Stomach (tissue), 9 donors: ENCODE data around the gene VWA8. TPM values are rescaled to one million over a fixed set of nuclear protein-coding genes. Genes with fewer than 3 reads are reported as not detected.

Experiments used
- DNase-seq, 2 donors: peaks; one replicate each; pipeline versions ENCODE4 v3.0.0 to v3.0.0-alpha.2; 2013 to 2019
- H3K27ac ChIP-seq, 5 donors: fragments of 200-600 bp in 4 of 5; sonication (generic) in 4 of 5; one replicate each; pipeline ENCODE4 v1.5.1; 2013 to 2019; ENCODE audit warnings: mild to moderate bottlenecking in 1 of 5, moderate library complexity in 1 of 5
- H3K27me3 ChIP-seq, 3 donors: fragments of 200-600 bp; sonication (generic); one replicate each; pipeline ENCODE4 v1.5.1; 2017 to 2019; ENCODE audit warnings: mixed run types in 1 of 3
- H3K36me3 ChIP-seq, 4 donors: fragments of 200-600 bp; sonication (generic); 1 replicate in 3 of 4; 2 replicates in 1 of 4; pipeline ENCODE4 v1.5.1; 2016 to 2019
- H3K4me1 ChIP-seq, 4 donors: fragments of 200-600 bp; sonication (generic); one replicate each; pipeline ENCODE4 v1.5.1; 2016 to 2019
- H3K4me3 ChIP-seq, 4 donors: fragments of 200-600 bp; sonication (generic) in 3 of 4; one replicate each; pipeline ENCODE4 v1.5.1; 2016 to 2019; ENCODE audit warnings: mild to moderate bottlenecking in 1 of 4
- H3K9me3 ChIP-seq, 4 donors: fragments of 200-600 bp; sonication (generic); one replicate each; pipeline ENCODE4 v1.5.1; 2016 to 2019
- EP300 ChIP-seq: sonication (generic); formaldehyde crosslinking; IDR thresholded peaks from one replicate; pipeline ENCODE4 v1.6.1; 2017; ENCODE audit warnings: antibody characterized with exemption
- POLR2A ChIP-seq, 4 donors: fragments of 450-650 bp; IDR thresholded peaks; one replicate each; pipeline ENCODE4 v1.6.1; 2016; ENCODE audit warnings: antibody characterized with exemption in 4 of 4, control low read depth in 2 of 4, mild to moderate bottlenecking in 1 of 4, moderate library complexity in 1 of 4
- POLR2AphosphoS5 ChIP-seq, 3 donors: sonication (generic); formaldehyde crosslinking; IDR thresholded peaks; one replicate each; pipeline ENCODE4 v1.6.1; 2016; ENCODE audit warnings: antibody characterized with exemption in 3 of 3
- WGBS, 5 donors: extraction: QIAGEN DNeasy Blood & Tissue Kit in 3 of 5; methylation state at CpG; one replicate each; pipeline versions ENCODE4 v1.1.5 to v1.1.7; 2013 to 2018; 5-methylcytosine and 5-hydroxymethylcytosine counted together
- intact Hi-C: fragments of 100-400 bp; cut with DNase I; formaldehyde crosslinking; loops from one replicate; pipeline ENCODE4 v1.15.1; 2023; ENCODE audit warnings: low total_unique reads
- polyA plus RNA-seq, 3 donors: library from polyadenylated mRNA; stranded (reverse); fragments of 200-250 nt; gene quantifications; one replicate each; pipeline ENCODE4 v1.2.3, GENCODE V29; 2013
- total RNA-seq, 5 donors: library from RNA; depleted of rRNA; stranded (reverse); fragments of >200 nt; gene quantifications; one replicate each; pipeline versions ENCODE4 v1.1.0 to v1.2.3, GENCODE V29; 2014 to 2016
- TF ChIP-seq, protein P1 (sequence below), 7 experiments: fragments of 450-650 bp in 4 of 7; fragments of 200-600 bp in 3 of 7; sonication (generic) in 3 of 7; IDR thresholded peaks; one replicate each; pipeline ENCODE4 v1.5.1; 2016 to 2019; ENCODE audit warnings: antibody characterized with exemption in 7 of 7, control low read depth in 2 of 7, mild to moderate bottlenecking in 1 of 7
- donor health status: healthy with polysubstance abuse.
- donor health status: Bipolar disorder and iron deficiency.
- donor health status: healthy.

The VWA8 gene
- total and polyA plus RNA-seq, 8 donors = 3.3 to 99.2 (median 25.4) TPM

DNA sequence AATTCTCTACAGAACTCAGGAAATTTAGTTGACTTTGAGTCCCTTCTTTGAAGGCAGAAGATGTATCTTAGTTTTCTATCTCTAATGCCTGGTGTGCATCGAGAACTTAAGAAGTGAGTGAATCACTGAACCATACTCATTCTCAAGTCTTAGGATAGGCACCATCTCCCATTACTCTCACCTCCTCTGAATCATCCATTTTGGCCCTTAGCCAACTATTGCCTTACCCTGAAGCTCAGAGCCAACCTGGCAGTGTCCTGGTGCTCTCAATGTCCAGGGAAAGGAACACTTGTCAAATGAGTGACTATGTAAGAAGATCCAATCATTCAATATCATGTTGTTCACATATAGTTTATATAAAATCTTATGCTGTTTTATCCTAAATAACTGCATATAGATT, 357.0 kb downstream of the VWA8 start:
- Histone ChIP-seq H3K9me3 (no peaks in the 10 kb centered on the region), H3K4me3 (no peak overlapping the region), H3K4me1 (peaks cover 0 to 10% (median 0%) of the 10 kb centered on the region in 4 donors), H3K27ac (no peak overlapping the region), H3K27me3 (no peaks in the 10 kb centered on the region), H3K36me3 (peaks cover 0 to 46% (median 29%) of the 10 kb centered on the region in 4 donors)
- 90 to 100% (median 93%) methylated on average over 1 of the region's 1 CpG for WGBS, 5 donors
- DNase-seq = no peak
- intact Hi-C loops = no loop called here
- TF ChIP-seq, protein P1, sequence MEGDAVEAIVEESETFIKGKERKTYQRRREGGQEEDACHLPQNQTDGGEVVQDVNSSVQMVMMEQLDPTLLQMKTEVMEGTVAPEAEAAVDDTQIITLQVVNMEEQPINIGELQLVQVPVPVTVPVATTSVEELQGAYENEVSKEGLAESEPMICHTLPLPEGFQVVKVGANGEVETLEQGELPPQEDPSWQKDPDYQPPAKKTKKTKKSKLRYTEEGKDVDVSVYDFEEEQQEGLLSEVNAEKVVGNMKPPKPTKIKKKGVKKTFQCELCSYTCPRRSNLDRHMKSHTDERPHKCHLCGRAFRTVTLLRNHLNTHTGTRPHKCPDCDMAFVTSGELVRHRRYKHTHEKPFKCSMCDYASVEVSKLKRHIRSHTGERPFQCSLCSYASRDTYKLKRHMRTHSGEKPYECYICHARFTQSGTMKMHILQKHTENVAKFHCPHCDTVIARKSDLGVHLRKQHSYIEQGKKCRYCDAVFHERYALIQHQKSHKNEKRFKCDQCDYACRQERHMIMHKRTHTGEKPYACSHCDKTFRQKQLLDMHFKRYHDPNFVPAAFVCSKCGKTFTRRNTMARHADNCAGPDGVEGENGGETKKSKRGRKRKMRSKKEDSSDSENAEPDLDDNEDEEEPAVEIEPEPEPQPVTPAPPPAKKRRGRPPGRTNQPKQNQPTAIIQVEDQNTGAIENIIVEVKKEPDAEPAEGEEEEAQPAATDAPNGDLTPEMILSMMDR (IDR thresholded peaks at IDR 0.05) = no peak
- TF ChIP-seq POLR2A (IDR thresholded peaks at IDR 0.05) (no peak), EP300 (no peak), POLR2AphosphoS5 (IDR thresholded peaks at IDR 0.05) (no peak)

DNA sequence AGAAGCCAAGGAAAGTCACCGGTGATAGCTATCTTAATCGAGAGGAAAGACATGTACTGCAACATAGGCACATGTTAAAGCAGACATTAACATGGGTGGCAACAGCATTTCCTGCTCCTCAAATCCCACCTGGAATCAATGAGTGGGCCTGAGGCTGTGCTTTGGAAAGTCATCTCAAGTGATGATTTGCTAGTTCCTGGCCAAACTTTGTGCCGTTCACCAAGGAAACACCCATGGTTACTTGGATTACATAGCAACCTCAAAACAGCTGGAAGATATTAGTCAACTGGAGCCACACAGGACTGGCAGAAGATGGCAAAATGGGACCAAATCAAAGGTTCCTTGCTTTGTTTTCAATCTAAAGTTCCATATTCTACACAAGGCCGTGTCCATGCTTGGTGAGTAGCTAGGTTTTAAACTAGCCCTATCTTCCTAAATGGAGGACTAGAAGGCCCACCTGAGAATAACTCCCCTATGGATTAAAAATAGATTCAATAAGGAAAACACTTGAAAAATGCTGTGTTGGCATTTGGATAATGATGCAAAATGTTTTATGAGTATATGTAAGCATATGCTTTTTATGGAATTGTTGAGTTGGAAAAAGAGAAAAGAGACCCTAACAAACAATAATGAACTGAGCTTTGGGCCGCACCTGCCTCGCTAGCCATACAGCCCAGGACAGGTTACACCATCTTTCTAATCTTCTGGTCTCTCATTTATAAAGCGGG, 359.0 kb downstream of the VWA8 start:
- no peaks in the 10 kb centered on the region for H3K27me3 ChIP-seq
- WGBS, 5 donors = 70 to 87% (median 75%) methylated on average over 7 of the region's 7 CpGs
- peaks cover 0 to 26% (median 15%) of the 10 kb centered on the region in 4 donors for H3K36me3 ChIP-seq
- intact Hi-C loops = no loop called here
- H3K4me3 ChIP-seq = no peak overlapping the region
- TF ChIP-seq POLR2AphosphoS5 (IDR thresholded peaks at IDR 0.05) (no peak), POLR2A (IDR thresholded peaks at IDR 0.05) (no peak), EP300 (no peak)
- TF ChIP-seq, protein P1 (IDR thresholded peaks at IDR 0.05) = no peak
- H3K4me1 ChIP-seq = peaks cover 0 to 12% (median 0%) of the 10 kb centered on the region in 4 donors
- DNase-seq = no peak
- no peaks in the 10 kb centered on the region for H3K9me3 ChIP-seq
- no peak overlapping the region for H3K27ac ChIP-seq

DNA sequence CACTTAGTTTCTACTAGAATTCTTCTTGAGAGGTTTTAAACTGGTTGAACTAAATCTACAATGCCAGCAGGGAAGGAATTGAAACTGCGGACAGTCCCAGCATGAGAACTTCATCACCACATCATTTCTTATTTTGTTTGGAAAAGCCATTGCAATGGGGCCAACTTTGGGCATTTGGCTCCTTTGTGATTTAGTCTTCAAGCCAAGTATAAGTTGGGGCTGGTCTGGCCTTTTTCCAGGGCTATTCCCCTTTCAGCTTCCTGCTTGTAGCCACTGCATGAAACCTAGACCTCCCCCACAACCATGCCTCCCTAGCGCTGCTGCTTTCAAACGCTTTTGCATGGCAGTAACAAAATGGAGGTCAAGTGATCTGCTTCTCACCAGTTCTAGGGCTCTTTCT, 361.3 kb downstream of the VWA8 start:
- Histone ChIP-seq H3K4me3 (no peak overlapping the region), H3K27ac (no peak overlapping the region), H3K4me1 (peaks cover 0 to 21% (median 12%) of the 10 kb centered on the region in 4 donors), H3K27me3 (no peaks in the 10 kb centered on the region), H3K36me3 (peaks cover 0 to 10% (median 5%) of the 10 kb centered on the region in 4 donors), H3K9me3 (no peaks in the 10 kb centered on the region)
- no peak for DNase-seq
- WGBS, 5 donors = 76 to 100% (median 96%) methylated on average over 3 of the region's 3 CpGs
- intact Hi-C loops = no loop called here
- no peak for TF ChIP-seq EP300
- TF ChIP-seq, protein P1 (IDR thresholded peaks at IDR 0.05) = no peak
- TF ChIP-seq POLR2A (IDR thresholded peaks at IDR 0.05) = no peak
- no peak for TF ChIP-seq POLR2AphosphoS5 (IDR thresholded peaks at IDR 0.05)

DNA sequence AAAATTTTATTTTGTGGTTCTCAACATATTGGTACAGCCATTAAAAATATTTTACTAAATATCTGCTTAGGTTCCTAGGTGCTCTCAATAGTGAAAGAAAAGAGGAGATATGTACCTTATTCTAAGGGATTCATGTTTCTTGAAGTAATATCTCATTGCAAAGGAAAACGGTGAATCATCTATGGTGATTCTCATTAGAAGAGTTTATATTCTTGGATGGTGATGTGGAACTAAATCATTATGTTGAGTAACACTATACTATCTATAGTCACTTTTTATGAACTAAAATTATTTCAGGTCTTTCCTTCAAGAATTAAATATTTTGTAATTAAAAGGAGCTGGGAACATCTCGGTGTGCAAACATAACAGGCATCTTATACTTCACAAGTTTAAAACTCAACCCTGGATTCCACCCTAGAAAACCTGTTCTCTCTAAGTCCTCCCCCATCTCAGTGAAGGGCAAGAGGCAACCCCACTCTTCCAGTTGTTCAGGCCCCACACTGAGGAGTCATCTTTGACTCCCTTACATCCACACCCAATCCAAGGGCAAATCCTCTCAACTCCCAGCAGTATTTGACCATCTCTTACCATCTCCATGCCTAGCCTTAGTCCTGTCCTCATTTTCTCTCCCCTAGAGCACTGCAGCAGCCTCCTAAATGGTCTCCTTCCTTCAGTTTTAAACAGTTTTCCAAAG, 363.4 kb downstream of the VWA8 start:
- intact Hi-C loops = no loop called here
- no peak overlapping the region for H3K27ac ChIP-seq
- no peaks in the 10 kb centered on the region for H3K27me3 ChIP-seq
- H3K4me3 ChIP-seq = no peak overlapping the region
- TF ChIP-seq EP300 = no peak
- TF ChIP-seq, protein P1 (IDR thresholded peaks at IDR 0.05) = no peak
- TF ChIP-seq POLR2AphosphoS5 (IDR thresholded peaks at IDR 0.05) = no peak
- no peak for TF ChIP-seq POLR2A (IDR thresholded peaks at IDR 0.05)
- 93 to 98% (median 97%) methylated on average over 2 of the region's 2 CpGs for WGBS, 5 donors
- no peaks in the 10 kb centered on the region for H3K9me3 ChIP-seq
- H3K4me1 ChIP-seq = peaks cover 0 to 21% (median 12%) of the 10 kb centered on the region in 4 donors
- no peak for DNase-seq
- peaks cover 0 to 3% (median 2%) of the 10 kb centered on the region in 4 donors for H3K36me3 ChIP-seq
